SK-N-SH (cell line): Measurements from ENCODE around the gene CDC73.

Experiments used
- CTCF ChIP-seq: fragments of 200-600 bp; sonication (generic); IDR thresholded peaks from 2 replicates; pipeline ENCODE4 v1.6.1; 2017; ENCODE audit warnings: antibody characterized with exemption, mild to moderate bottlenecking, moderate library complexity
- ELF1 ChIP-seq: IDR thresholded peaks from 2 replicates; pipeline ENCODE4 v1.4.0; 2012
- EP300 ChIP-seq, 2 experiments: IDR thresholded peaks; 2 replicates each; pipeline versions ENCODE4 v1.4.0 to v1.6.1; 2012; ENCODE audit warnings: borderline replicate concordance in 1 of 2, low read depth in 1 of 2, low read length in 1 of 2
- FOXJ3 ChIP-seq: sonication (generic); formaldehyde crosslinking; IDR thresholded peaks from 2 replicates; pipeline ENCODE4 v1.5.1; 2020; ENCODE audit warnings: mild to moderate bottlenecking, missing genetic modification reagents
- FOXM1 ChIP-seq: IDR thresholded peaks from 2 replicates; pipeline ENCODE4 v1.4.0; 2012; ENCODE audit warnings: low read depth, mild to moderate bottlenecking
- JUND ChIP-seq: IDR thresholded peaks from 2 replicates; pipeline ENCODE4 v1.4.0; 2012
- MAX ChIP-seq: IDR thresholded peaks from 2 replicates; pipeline ENCODE4 v1.4.0; 2012; ENCODE audit warnings: low read depth
- POLR2AphosphoS5 ChIP-seq: IDR thresholded peaks from 2 replicates; pipeline ENCODE4 v1.6.1; 2012; ENCODE audit warnings: low read depth, low read length
- SMC3 ChIP-seq: IDR thresholded peaks from 2 replicates; pipeline ENCODE4 v1.6.1; 2012; ENCODE audit warnings: low read depth, low read length, improper control_type of control experiment
- ZBTB33 ChIP-seq: IDR thresholded peaks from 2 replicates; pipeline ENCODE4 v1.4.0; 2012; ENCODE audit warnings: low read depth, borderline replicate concordance

GRCh38 chr1:193221651-193222050 lies 99.8 kb downstream of the CDC73 start:
- TF ChIP-seq FOXM1 (no peak), CTCF (no peak), ELF1 (no peak), JUND (no peak), POLR2AphosphoS5 (no peak), ZBTB33 (no peak), EP300 (IDR thresholded peaks at IDR 0.05; ENCODE audit: borderline replicate concordance in 1 of 2, low read depth in 1 of 2, low read length in 1 of 2) (no peak), FOXJ3 (CRISPR knock-in tag) (no peak), MAX (no peak), SMC3 (no peak)
